ENCODE measurements around the gene KCNG2. TPM values are rescaled to one million over a fixed set of nuclear protein-coding genes. Genes with fewer than 3 reads are reported as not detected.

Gene KCNG2
- total RNA-seq, 3 donors from 2014 or later (not counting 1 experiment from before 2014, with no cell fraction given): not detected

DNA sequence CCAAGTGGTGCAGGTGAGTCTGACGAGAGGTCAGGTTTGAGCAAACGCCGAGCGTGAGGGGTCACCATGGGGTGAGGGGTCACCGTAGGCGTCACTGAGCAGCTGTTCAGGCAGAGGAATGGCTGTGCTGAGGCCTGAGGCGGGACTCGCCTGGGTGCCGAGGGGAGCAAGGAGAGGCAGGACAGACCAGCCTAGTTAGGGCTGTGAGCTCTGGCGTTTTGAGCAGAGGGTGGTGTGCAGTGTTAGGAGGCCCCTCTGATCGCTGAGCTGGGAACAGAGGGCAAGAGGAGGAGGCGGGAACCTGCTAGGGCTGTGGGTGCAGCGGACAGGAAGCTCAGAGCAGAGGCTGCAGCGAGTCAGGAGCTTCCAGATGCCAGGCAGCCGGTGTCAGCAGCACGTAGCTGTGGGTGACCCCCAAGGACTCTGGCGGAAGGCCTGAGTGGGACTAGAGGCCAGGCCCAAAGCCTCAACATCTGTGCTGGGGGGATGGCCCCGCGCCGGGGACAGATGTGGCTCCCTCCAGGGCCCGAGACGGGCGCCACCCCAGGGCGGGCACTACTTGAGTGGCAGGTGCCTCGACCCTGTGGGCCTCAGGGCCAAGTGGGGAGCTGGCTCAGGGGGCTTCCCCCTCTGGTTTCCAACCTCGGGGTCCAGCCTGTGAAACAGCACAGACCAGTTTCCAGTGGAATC, 55.7 kb downstream of the KCNG2 start:
- no peak overlapping the region for H3K27ac ChIP-seq (ENCODE audit: low read length)
- no peak overlapping the region for H3K4me3 Mint-ChIP-seq
- DNase-seq (no peak), ATAC-seq (no peak)
- H3K4me3 ChIP-seq (ENCODE audit: low read length): no peak overlapping the region
- H3K36me3 ChIP-seq (ENCODE audit: control insufficient read depth, insufficient read depth, low read length): no peaks in the 10 kb centered on the region
- H3K4me1 Mint-ChIP-seq: peaks cover 0 to 4% of the 10 kb centered on the region in 2 donors
- H3K27ac Mint-ChIP-seq: no peak overlapping the region
- no peaks in the 10 kb centered on the region for H3K27me3 ChIP-seq (ENCODE audit: control insufficient read depth, insufficient read depth, low read length)
- H3K9me3 Mint-ChIP-seq: no peaks in the 10 kb centered on the region
- WGBS (ENCODE audit: insufficient coverage): 73% methylated on average over 25 of the region's 26 CpGs
- intact Hi-C loops (cut with micrococcal nuclease): no loop called here
- peaks cover 0 to 4% of the 10 kb centered on the region in 2 donors for H3K27me3 Mint-ChIP-seq (ENCODE audit: low read depth in 2 of 2)
- no peaks in the 10 kb centered on the region for H3K9me3 ChIP-seq (ENCODE audit: control insufficient read depth, insufficient read depth, low read length)
- peaks cover 5% of the 10 kb centered on the region for H3K4me1 ChIP-seq (ENCODE audit: control insufficient read depth, insufficient read depth, low read length)
- TF ChIP-seq, protein P1, sequence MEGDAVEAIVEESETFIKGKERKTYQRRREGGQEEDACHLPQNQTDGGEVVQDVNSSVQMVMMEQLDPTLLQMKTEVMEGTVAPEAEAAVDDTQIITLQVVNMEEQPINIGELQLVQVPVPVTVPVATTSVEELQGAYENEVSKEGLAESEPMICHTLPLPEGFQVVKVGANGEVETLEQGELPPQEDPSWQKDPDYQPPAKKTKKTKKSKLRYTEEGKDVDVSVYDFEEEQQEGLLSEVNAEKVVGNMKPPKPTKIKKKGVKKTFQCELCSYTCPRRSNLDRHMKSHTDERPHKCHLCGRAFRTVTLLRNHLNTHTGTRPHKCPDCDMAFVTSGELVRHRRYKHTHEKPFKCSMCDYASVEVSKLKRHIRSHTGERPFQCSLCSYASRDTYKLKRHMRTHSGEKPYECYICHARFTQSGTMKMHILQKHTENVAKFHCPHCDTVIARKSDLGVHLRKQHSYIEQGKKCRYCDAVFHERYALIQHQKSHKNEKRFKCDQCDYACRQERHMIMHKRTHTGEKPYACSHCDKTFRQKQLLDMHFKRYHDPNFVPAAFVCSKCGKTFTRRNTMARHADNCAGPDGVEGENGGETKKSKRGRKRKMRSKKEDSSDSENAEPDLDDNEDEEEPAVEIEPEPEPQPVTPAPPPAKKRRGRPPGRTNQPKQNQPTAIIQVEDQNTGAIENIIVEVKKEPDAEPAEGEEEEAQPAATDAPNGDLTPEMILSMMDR (IDR thresholded peaks at IDR 0.05): no peak
- no peaks in the 10 kb centered on the region for H3K36me3 Mint-ChIP-seq

DNA sequence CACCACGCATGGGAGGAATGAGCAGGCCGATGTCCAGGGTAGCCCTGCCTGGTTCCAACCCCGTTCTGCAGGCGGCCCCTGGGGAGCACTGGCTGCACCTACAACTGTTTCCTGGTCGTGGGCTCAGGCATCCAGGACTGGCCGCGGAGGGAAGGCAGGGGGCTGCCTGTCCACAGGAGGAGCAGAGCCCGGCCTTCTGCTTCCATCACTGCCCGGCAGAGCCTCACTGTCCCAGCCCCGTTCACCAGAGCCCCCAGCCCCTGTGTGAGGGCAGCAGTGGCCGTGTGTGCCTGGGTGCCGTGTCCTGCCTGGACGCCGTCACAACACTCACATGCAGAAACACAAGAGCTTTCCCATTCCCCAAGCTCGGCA, 56.2 kb downstream of the KCNG2 start:
- Histone ChIP-seq H3K36me3 (ENCODE audit: control insufficient read depth, insufficient read depth, low read length) (no peaks in the 10 kb centered on the region), H3K9me3 (ENCODE audit: control insufficient read depth, insufficient read depth, low read length) (no peaks in the 10 kb centered on the region), H3K4me3 (ENCODE audit: low read length) (no peak overlapping the region), H3K27me3 (ENCODE audit: control insufficient read depth, insufficient read depth, low read length) (no peaks in the 10 kb centered on the region), H3K27ac (ENCODE audit: low read length) (no peak overlapping the region), H3K4me1 (ENCODE audit: control insufficient read depth, insufficient read depth, low read length) (peaks cover 5% of the 10 kb centered on the region)
- DNase-seq: no peak
- no peaks in the 10 kb centered on the region for H3K36me3 Mint-ChIP-seq
- TF ChIP-seq, protein P1 (IDR thresholded peaks at IDR 0.05): no peak
- intact Hi-C loops (cut with micrococcal nuclease): no loop called here
- H3K4me1 Mint-ChIP-seq: peaks cover 0 to 4% of the 10 kb centered on the region in 2 donors
- WGBS (ENCODE audit: insufficient coverage): 91% methylated on average over 15 of the region's 15 CpGs
- no peak overlapping the region for H3K27ac Mint-ChIP-seq
- H3K27me3 Mint-ChIP-seq (ENCODE audit: low read depth in 2 of 2): peaks cover 0 to 4% of the 10 kb centered on the region in 2 donors
- no peak for ATAC-seq
- H3K9me3 Mint-ChIP-seq: no peaks in the 10 kb centered on the region
- no peak overlapping the region for H3K4me3 Mint-ChIP-seq

DNA sequence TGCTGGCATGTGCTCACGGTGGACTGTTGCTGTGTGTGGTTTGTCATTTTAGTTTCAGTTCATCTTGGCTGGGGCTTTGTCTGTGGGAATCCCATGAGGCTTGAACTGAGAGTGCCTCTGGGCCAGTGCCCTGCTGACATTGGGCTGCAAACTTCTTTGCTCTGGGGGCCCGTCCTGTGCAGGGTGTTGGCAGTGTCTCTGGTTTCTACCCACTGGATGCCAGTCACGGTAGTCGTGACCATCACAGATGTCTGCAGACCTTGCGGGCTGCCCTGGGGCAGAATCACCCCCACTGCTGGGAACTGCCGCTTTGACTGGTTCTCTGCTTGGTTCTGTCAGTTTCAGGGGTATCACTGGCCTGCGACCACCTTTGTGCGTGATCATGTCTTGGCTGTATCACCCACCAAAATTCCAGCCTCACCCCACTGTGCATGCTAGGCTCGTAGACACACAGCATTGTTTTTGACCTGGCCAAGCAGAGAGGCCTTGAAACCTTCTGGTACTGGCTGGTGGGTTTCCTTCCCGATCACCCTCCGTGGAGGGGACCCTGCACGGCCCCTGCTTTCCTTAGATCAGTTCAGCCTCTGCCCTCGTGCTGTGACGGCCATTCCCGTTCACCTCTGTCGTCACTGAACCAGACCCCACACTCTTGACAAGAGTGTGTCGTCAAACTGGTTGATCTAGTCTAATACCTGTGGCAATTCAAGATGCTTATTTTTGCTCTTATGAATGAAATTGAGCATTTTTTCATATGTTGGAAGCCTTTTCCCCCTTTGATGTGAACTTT, 57.6 kb downstream of the KCNG2 start:
- Histone ChIP-seq H3K27me3 (ENCODE audit: control insufficient read depth, insufficient read depth, low read length) (no peaks in the 10 kb centered on the region), H3K9me3 (ENCODE audit: control insufficient read depth, insufficient read depth, low read length) (no peaks in the 10 kb centered on the region), H3K36me3 (ENCODE audit: control insufficient read depth, insufficient read depth, low read length) (no peaks in the 10 kb centered on the region), H3K4me1 (ENCODE audit: control insufficient read depth, insufficient read depth, low read length) (peaks cover 5% of the 10 kb centered on the region), H3K27ac (ENCODE audit: low read length) (no peak overlapping the region), H3K4me3 (ENCODE audit: low read length) (no peak overlapping the region)
- no peak overlapping the region for H3K4me3 Mint-ChIP-seq
- TF ChIP-seq, protein P1 (IDR thresholded peaks at IDR 0.05): no peak
- H3K27me3 Mint-ChIP-seq (ENCODE audit: low read depth in 2 of 2): peaks cover 0 to 4% of the 10 kb centered on the region in 2 donors
- DNase-seq (no peak), ATAC-seq (no peak)
- no peak overlapping the region for H3K27ac Mint-ChIP-seq
- WGBS (ENCODE audit: insufficient coverage): 71% methylated on average over 17 of the region's 17 CpGs
- no peaks in the 10 kb centered on the region for H3K9me3 Mint-ChIP-seq
- H3K4me1 Mint-ChIP-seq: peaks cover 0 to 4% of the 10 kb centered on the region in 2 donors
- intact Hi-C loops (cut with micrococcal nuclease): no loop called here
- no peaks in the 10 kb centered on the region for H3K36me3 Mint-ChIP-seq

Data from natural killer cell (primary cell).